SU-DHL-6 (cell line): ENCODE results near the gene MED12L.

Source experiments
- CTCF ChIP-seq: fragments of 200-600 bp; sonication (generic); IDR thresholded peaks from one replicate; pipeline ENCODE4 v1.5.1; 2017; ENCODE audit warnings: antibody characterized with exemption, mild to moderate bottlenecking, low read length, moderate library complexity; ENCODE audit not compliant: insufficient read depth, poor library complexity, severe bottlenecking
- EZH2phosphoT487 ChIP-seq: fragments of 200-600 bp; sonication (generic), shearing (Covaris generic); conservative IDR thresholded peaks from 2 replicates; pipeline ENCODE4 v1.6.1; 2018; ENCODE audit warnings: mild to moderate bottlenecking, antibody characterized with exemption, low read length, moderate library complexity, mixed read lengths

DNA sequence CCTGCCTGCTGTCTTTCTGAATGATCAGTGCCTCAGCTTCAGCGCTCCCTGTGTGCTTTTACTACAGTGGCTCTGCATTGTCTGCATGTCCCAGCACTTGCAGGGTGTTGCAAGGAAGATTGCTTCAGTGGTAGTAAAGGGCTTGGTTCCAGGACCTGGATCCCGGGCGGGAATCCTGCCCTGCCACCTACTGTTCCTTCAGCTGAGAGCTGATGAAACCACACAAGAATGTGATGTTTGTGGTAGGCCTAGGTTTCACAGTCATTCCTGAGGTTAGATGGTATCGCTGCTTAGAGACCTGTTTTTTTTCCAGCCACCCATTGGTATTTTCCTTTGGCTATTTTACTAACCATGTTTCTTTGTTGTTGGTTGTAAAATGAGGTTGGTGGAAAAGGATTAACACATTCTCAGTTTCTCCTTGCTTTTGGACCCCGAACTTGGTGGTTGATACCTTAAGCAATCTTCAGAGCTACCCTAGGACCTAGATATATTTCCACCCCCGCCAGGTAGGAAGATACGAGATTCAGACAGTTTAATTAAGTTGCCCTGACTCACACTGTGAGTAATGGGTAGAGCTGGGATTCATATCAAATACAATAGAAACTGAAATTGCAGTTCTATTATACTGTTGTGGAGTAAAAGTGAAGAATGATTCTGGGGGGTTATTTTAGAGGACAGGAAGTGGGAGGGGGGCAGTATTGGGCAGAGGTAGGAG lies 219.8 kb downstream of the MED12L start:
- TF ChIP-seq EZH2phosphoT487: no peak
- no peak for TF ChIP-seq CTCF
